Kidney tubule cell (primary cell): ENCODE results near the gene GABRB2.

Experiments used
- DNase-seq: peaks from one replicate; pipeline ENCODE4 v3.0.0-alpha.2; 2018; ENCODE audit warnings: low spot score

GABRB2 gene

GRCh38 chr5:161471211-161471950, 75.1 kb downstream of the GABRB2 start:
- DNase-seq: no peak

- DNase-seq: no peak
Observed at GRCh38 chr5:161467703-161468102, 78.8 kb downstream of the GABRB2 start.

GRCh38 chr5:161460741-161461140, 85.8 kb downstream of the GABRB2 start:
- no peak for DNase-seq

GRCh38 chr5:161446655-161447054, 99.9 kb downstream of the GABRB2 start:
- no peak for DNase-seq

GRCh38 chr5:161442471-161442870, 104.1 kb downstream of the GABRB2 start:
- no peak for DNase-seq

- DNase-seq: no peak
Observed at GRCh38 chr5:161432798-161433197, 113.7 kb downstream of the GABRB2 start.

- DNase-seq: no peak
Observed at GRCh38 chr5:161431963-161432362, 114.6 kb downstream of the GABRB2 start.

GRCh38 chr5:161421067-161421466, 125.5 kb downstream of the GABRB2 start:
- DNase-seq: no peak

GRCh38 chr5:161420521-161420920, 126.0 kb downstream of the GABRB2 start:
- DNase-seq: no peak

GRCh38 chr5:161414896-161415295, 131.6 kb downstream of the GABRB2 start:
- peak; percentile 21 for DNase-seq

- peak; percentile 12 for DNase-seq
Observed at GRCh38 chr5:161414037-161414436, 132.5 kb downstream of the GABRB2 start.

- DNase-seq: no peak
Observed at GRCh38 chr5:161412792-161413191, 133.7 kb downstream of the GABRB2 start.

- DNase-seq: no peak
Observed at GRCh38 chr5:161411156-161411555, 135.4 kb downstream of the GABRB2 start.

- DNase-seq: no peak
Observed at GRCh38 chr5:161410640-161411039, 135.9 kb downstream of the GABRB2 start.

- DNase-seq: no peak
Observed at GRCh38 chr5:161409471-161409870, 137.1 kb downstream of the GABRB2 start.

GRCh38 chr5:161406880-161407279, 139.6 kb downstream of the GABRB2 start:
- DNase-seq: no peak

- no peak for DNase-seq
Observed at GRCh38 chr5:161403996-161404395, 142.5 kb downstream of the GABRB2 start.

- DNase-seq: no peak
Observed at GRCh38 chr5:161403121-161403520, 143.4 kb downstream of the GABRB2 start.

GRCh38 chr5:161400583-161400982, 145.9 kb downstream of the GABRB2 start:
- DNase-seq: no peak

- no peak for DNase-seq
Observed at GRCh38 chr5:161399996-161400562, 146.4 kb downstream of the GABRB2 start.

GRCh38 chr5:161397448-161397847, 149.1 kb downstream of the GABRB2 start:
- no peak for DNase-seq

- no peak for DNase-seq
Observed at GRCh38 chr5:161396171-161396570, 150.4 kb downstream of the GABRB2 start.

- no peak for DNase-seq
Observed at GRCh38 chr5:161391724-161392123, 154.8 kb downstream of the GABRB2 start.

GRCh38 chr5:161391016-161391415, 155.5 kb downstream of the GABRB2 start:
- no peak for DNase-seq
